Activated naive CD8-positive, alpha-beta T cell treated with anti-CD3 and anti-CD28 coated beads for 36 hours (primary cell): Measurements from ENCODE around the gene HTR3D. TPM values are rescaled to one million over a fixed set of nuclear protein-coding genes. Genes with fewer than 3 reads are reported as not detected.

Experiments
- DNase-seq: peaks from one replicate; pipeline ENCODE4 v3.0.0; 2021
- H3K27ac Mint-ChIP-seq: one replicate; pipeline ENCODE4 v1.8.0; 2022; ENCODE audit warnings: mild to moderate bottlenecking, moderate library complexity, mixed read lengths
- H3K27me3 Mint-ChIP-seq: one replicate; pipeline ENCODE4 v1.8.0; 2022; ENCODE audit warnings: mild to moderate bottlenecking, mixed read lengths
- H3K36me3 Mint-ChIP-seq: one replicate; pipeline ENCODE4 v1.8.0; 2021; ENCODE audit warnings: mild to moderate bottlenecking, mixed read lengths
- H3K4me1 Mint-ChIP-seq: one replicate; pipeline ENCODE4 v1.8.0; 2021; ENCODE audit warnings: mixed read lengths
- H3K4me3 Mint-ChIP-seq: one replicate; pipeline ENCODE4 v1.8.0; 2022; ENCODE audit warnings: mild to moderate bottlenecking, moderate library complexity, mixed read lengths
- H3K9me3 Mint-ChIP-seq: one replicate; pipeline ENCODE4 v1.8.0; 2022; ENCODE audit warnings: mixed read lengths
- total RNA-seq, 2 experiments: library from RNA; stranded (reverse); gene quantifications; one replicate each; pipeline ENCODE4 v1.2.3, GENCODE V29; 2021

The HTR3D gene
- total RNA-seq, 2 experiments from 2014 or later, result not detected

DNA sequence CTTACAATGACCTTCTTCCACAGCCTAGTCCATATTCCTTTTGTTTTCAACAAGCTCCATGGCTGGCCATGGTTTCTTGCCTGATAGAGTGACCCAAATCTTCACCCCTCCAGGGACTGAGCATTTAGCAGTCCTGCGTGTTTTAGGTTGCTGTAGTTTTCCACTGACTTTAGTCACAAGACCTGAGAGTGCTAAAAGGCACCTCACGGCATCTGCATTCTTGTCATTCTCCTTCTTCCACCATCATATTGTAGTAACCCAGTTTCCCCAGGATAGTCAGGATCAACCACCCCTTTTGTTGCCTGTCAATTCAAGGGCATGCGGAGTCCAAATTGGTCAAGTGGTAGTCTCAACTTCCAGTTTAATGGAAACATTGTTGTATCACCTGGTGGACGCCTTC, 42.1 kb downstream of the HTR3D start:
- Mint-ChIP-seq H3K27me3 (peaks cover 7% of the 10 kb centered on the region), H3K36me3 (peaks cover 2% of the 10 kb centered on the region), H3K4me3 (no peak overlapping the region), H3K27ac (no peak overlapping the region), H3K4me1 (no peaks in the 10 kb centered on the region), H3K9me3 (peaks cover 6% of the 10 kb centered on the region)
- no peak for DNase-seq

DNA sequence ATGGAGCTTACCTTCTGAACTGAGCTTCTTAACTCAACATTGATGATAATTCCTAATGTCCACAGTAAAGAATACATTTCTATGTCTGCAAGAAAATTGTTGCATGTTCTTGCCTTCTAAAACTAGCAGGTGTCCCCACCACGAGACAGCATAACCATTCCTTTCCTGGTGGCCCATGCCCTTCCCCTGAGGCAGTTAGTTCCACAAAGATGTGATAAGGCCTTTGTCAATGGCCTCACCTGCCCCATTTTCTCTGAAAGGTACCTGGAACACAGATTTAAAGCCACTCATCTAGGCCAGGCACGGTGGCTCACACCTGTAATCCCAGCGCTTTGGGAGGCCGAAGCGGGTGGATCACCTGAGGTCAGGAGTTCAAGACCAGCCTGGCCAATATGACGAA, 44.4 kb downstream of the HTR3D start:
- no peak for DNase-seq
- Mint-ChIP-seq H3K4me3 (no peak overlapping the region), H3K4me1 (no peaks in the 10 kb centered on the region), H3K9me3 (peaks cover 3% of the 10 kb centered on the region), H3K27me3 (peaks cover 4% of the 10 kb centered on the region), H3K27ac (no peak overlapping the region), H3K36me3 (peaks cover 2% of the 10 kb centered on the region)

DNA sequence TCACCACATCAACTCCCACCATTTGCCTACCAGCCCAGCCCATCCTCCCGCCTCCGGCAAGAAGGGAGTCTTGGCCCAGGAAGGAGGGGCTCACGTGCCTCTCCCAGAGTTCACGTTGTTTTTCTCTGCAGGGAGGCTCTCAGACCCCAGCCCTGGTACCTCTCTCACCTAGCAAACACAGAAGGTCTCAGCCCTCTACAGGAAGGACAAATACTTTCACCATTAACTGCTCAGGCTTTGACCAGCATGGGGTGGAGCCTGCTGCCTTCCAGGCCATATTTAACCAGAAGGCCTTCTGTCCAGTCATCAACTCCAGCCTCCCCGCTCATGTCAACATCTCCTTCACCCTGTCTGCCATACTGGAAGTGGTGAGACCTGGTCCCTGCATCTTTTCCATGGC, 46.3 kb downstream of the HTR3D start:
- no peaks in the 10 kb centered on the region for H3K36me3 Mint-ChIP-seq
- no peaks in the 10 kb centered on the region for H3K27me3 Mint-ChIP-seq
- no peak for DNase-seq
- no peak overlapping the region for H3K27ac Mint-ChIP-seq
- no peak overlapping the region for H3K4me3 Mint-ChIP-seq
- H3K9me3 Mint-ChIP-seq, result no peaks in the 10 kb centered on the region
- no peaks in the 10 kb centered on the region for H3K4me1 Mint-ChIP-seq

DNA sequence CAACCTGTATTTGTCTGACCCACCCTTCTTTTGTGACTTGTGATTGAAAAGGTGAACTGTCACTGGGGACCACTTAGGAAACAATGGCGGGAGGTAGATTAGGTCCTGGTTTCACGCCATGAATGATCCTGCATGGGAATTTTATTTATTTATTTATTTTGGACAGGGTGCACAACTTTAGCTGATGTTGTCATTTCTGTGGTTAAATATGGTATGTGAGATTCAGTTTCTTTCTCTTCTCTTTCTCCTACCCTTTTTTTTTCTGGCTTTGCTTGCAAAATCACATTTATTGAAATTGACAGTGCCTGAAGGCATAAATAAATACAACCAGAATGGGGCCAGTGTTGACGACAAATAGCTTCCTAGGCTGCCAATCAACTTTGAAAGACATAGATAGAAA, 47.3 kb downstream of the HTR3D start:
- H3K36me3 Mint-ChIP-seq, result no peaks in the 10 kb centered on the region

DNA sequence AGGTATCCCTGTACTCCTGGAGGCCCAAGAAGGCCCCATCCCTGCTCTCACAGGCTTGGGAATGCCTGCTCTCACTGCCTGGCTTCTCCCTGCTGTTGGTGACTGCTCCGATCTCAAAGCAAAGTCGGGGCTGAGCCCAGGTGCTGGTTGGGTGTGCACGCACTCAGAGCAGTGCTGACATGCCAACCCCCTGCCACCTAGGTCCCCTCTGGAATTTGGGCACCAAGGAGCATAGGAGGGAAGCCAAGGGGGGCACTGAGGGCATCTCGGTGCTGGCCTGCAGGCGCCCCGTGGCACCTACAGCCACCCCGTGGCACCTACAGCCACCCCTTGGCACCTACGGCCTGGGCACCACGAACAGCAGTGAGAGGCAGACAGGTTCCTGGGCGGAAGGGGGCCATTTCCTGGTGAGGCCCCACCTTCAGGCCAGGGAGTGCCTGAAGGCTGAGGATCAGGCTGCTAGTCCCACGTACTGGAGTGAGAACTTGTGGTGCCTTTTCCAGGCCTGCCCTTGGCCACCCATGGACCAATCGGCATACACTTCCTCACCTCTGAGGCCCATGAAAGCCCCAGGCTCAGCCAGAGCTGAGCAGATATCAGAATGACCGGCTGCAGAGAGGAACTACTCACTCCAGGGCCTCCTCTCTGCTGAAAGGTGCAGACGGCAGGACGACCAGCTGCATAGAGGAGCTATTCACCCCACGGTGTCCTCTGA, 49.7 kb downstream of the HTR3D start:
- no peak for DNase-seq
- no peak overlapping the region for H3K27ac Mint-ChIP-seq
- H3K4me1 Mint-ChIP-seq, result peaks cover 3% of the 10 kb centered on the region
- H3K4me3 Mint-ChIP-seq, result no peak overlapping the region
- H3K9me3 Mint-ChIP-seq, result peaks cover 8% of the 10 kb centered on the region
- H3K36me3 Mint-ChIP-seq, result no peaks in the 10 kb centered on the region
- H3K27me3 Mint-ChIP-seq, result no peaks in the 10 kb centered on the region

More for the DNA sequence above, 47.3 kb downstream of the HTR3D start:
- no peak for DNase-seq
- H3K4me1 Mint-ChIP-seq, result no peaks in the 10 kb centered on the region
- H3K27me3 Mint-ChIP-seq, result no peaks in the 10 kb centered on the region
- no peak overlapping the region for H3K4me3 Mint-ChIP-seq
- H3K27ac Mint-ChIP-seq, result no peak overlapping the region
- no peaks in the 10 kb centered on the region for H3K9me3 Mint-ChIP-seq

DNA sequence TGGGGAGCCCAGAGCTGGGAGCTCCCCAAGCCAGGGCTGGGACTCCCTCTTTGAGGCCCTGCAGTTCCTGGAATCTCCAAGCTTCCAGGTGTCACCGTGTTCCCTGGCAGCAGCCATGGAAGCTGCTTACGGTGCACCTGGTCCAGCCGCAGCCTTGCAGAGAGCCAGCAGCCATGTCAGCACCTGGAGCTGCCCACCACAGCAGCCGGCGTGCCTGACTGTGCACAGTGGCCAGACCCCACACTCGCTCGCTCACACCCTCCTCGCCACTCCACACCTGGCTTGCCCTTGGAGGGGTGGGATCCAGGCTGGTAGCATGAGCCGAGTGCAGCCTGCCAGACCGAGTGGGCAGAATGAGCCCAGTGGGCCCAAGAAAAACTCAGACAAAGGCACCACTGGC, 50.5 kb downstream of the HTR3D start:
- no peak overlapping the region for H3K27ac Mint-ChIP-seq
- DNase-seq, result no peak
- H3K27me3 Mint-ChIP-seq, result no peaks in the 10 kb centered on the region
- H3K4me3 Mint-ChIP-seq, result no peak overlapping the region
- no peaks in the 10 kb centered on the region for H3K36me3 Mint-ChIP-seq
- peaks cover 3% of the 10 kb centered on the region for H3K4me1 Mint-ChIP-seq
- H3K9me3 Mint-ChIP-seq, result peaks cover 8% of the 10 kb centered on the region

DNA sequence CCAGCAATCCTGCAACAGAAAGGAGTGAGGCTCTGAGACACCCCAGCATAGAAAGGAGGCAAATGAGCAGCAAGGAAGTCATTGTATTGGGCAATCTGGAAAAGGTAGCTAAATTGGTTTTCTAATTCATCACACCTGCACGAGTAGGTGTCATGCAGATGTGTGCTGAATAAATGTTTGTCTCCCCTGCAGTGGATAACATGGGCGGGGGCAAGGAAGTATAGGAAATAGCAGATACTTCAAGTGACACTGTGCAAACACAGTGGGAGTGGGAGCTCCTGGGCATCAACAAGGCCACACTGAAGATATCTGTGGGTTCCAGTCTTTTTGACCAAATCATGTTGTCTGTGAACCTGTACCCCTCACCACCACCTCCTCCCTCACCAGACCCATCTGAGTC, 50.9 kb downstream of the HTR3D start:
- no peak for DNase-seq
- peaks cover 3% of the 10 kb centered on the region for H3K4me1 Mint-ChIP-seq
- H3K36me3 Mint-ChIP-seq, result no peaks in the 10 kb centered on the region
- H3K4me3 Mint-ChIP-seq, result no peak overlapping the region
- no peak overlapping the region for H3K27ac Mint-ChIP-seq
- no peaks in the 10 kb centered on the region for H3K27me3 Mint-ChIP-seq
- H3K9me3 Mint-ChIP-seq, result peaks cover 8% of the 10 kb centered on the region

DNA sequence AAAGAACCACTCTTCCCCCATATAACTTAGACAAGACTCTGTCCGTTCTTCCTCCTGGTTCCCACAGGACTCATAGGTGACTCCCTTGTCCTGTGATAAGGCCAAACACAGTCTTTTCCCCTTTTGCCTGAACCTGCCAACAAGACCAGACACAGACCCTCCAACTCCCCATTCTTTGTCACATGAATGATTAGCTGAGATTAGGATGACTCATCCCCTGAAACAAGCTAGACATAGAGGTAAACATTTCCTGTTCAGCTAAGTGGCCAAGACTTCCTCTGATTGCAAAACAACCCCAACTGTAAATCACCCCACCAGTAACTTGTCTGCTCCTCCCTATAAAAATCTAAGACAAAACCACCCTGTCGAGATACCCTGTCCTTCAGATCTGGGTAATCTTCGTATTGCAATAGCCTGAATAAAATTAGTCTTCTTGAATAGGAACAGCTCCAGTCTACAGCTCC, 53.9 kb downstream of the HTR3D start:
- Mint-ChIP-seq H3K9me3 (peaks cover 8% of the 10 kb centered on the region), H3K27me3 (no peaks in the 10 kb centered on the region), H3K36me3 (no peaks in the 10 kb centered on the region), H3K4me3 (no peak overlapping the region), H3K4me1 (peaks cover 3% of the 10 kb centered on the region), H3K27ac (no peak overlapping the region)
- no peak for DNase-seq

Other genes with a start within 250 kb of the HTR3D start
- 1 to 10 TPM; 5.3 to 6.5 TPM for gene MAP6D1, start 206.2 kb upstream of the HTR3D start, total RNA-seq
- 100 to 1,000 TPM; 107 to 108 TPM for gene PARL, start 146.9 kb upstream of the HTR3D start, total RNA-seq
- 10 to 100 TPM; 13.1 to 14.1 TPM for gene ABCC5, start 13.9 kb upstream of the HTR3D start, total RNA-seq
- not detected for gene HTR3C, start 21.3 kb downstream of the HTR3D start, total RNA-seq
- not detected for gene HTR3E, start 65.3 kb downstream of the HTR3D start, total RNA-seq
- 10 to 100 TPM; 73.2 to 74.4 TPM for gene EIF2B5, start 103.6 kb downstream of the HTR3D start, total RNA-seq
- 10 to 100 TPM; 22.9 to 25.2 TPM for gene DVL3, start 123.6 kb downstream of the HTR3D start, total RNA-seq
- 100 to 1,000 TPM; 209 to 219 TPM for gene AP2M1, start 143.1 kb downstream of the HTR3D start, total RNA-seq
- gene ABCF3, start 154.5 kb downstream of the HTR3D start, total RNA-seq, result 10 to 100 TPM; 57.2 to 58.7 TPM
- gene VWA5B2, start 197.8 kb downstream of the HTR3D start, total RNA-seq, result not detected
- gene ALG3, start 217.2 kb downstream of the HTR3D start, total RNA-seq, result 10 to 100 TPM; 52.3 to 54.9 TPM
- gene EEF1AKMT4, start 217.9 kb downstream of the HTR3D start, total RNA-seq, result 10 to 100 TPM; 10.2 to 10.9 TPM
- not detected for gene CAMK2N2, start 229.8 kb downstream of the HTR3D start, total RNA-seq
- not detected for gene ECE2, start 244.3 kb downstream of the HTR3D start, total RNA-seq